ENCODE measurements around the gene MINAR1. TPM values are rescaled to one million over a fixed set of nuclear protein-coding genes. Genes with fewer than 3 reads are reported as not detected.

Gene MINAR1
- total RNA-seq, 1 donor: 2.5 TPM

DNA sequence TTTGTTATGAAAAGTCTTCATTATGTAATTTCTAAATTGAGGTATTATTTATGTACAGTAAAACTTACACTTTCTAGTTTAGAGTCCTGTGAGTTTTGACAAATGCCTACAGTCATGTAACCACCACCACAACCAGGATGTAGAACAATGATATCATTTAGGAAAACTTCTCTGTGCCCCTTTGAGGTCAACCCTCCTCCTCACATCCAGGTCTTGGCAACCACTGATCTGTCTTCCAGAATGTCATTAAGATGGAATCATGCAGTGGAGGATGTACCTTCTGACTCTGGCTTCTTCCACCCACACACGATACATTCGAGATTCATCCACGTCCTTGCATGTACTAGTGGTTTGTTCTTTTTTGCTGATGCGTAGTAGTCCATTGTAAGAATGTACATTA, 23.2 kb downstream of the MINAR1 start:
- H3K4me1 ChIP-seq (ENCODE audit: insufficient read depth, low read length): no peaks in the 10 kb centered on the region
- no peak overlapping the region for H3K27ac ChIP-seq (ENCODE audit: low read depth, low read length)
- TF ChIP-seq, protein P1, sequence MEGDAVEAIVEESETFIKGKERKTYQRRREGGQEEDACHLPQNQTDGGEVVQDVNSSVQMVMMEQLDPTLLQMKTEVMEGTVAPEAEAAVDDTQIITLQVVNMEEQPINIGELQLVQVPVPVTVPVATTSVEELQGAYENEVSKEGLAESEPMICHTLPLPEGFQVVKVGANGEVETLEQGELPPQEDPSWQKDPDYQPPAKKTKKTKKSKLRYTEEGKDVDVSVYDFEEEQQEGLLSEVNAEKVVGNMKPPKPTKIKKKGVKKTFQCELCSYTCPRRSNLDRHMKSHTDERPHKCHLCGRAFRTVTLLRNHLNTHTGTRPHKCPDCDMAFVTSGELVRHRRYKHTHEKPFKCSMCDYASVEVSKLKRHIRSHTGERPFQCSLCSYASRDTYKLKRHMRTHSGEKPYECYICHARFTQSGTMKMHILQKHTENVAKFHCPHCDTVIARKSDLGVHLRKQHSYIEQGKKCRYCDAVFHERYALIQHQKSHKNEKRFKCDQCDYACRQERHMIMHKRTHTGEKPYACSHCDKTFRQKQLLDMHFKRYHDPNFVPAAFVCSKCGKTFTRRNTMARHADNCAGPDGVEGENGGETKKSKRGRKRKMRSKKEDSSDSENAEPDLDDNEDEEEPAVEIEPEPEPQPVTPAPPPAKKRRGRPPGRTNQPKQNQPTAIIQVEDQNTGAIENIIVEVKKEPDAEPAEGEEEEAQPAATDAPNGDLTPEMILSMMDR (IDR thresholded peaks at IDR 0.05; ENCODE audit: extremely low read depth, low read depth, low read length): no peak
- H3K79me2 ChIP-seq (ENCODE audit: insufficient read depth, low read length): no peaks in the 10 kb centered on the region
- no peaks in the 10 kb centered on the region for H3K9me3 ChIP-seq (ENCODE audit: low read depth, low read length)
- no peak overlapping the region for H3K4me2 ChIP-seq (ENCODE audit: insufficient read depth, low read length)
- no peaks in the 10 kb centered on the region for H3K36me3 ChIP-seq (ENCODE audit: insufficient read depth, low read length)
- no peak overlapping the region for H2AFZ ChIP-seq (ENCODE audit: low read length)
- no peak for DNase-seq (ENCODE audit: insufficient read length, low spot score, missing footprints)
- no peaks in the 10 kb centered on the region for H4K20me1 ChIP-seq (ENCODE audit: insufficient read depth, low read length)
- H3K27me3 ChIP-seq (ENCODE audit: insufficient read depth, low read length): peaks cover 3% of the 10 kb centered on the region
- H3K4me3 ChIP-seq (ENCODE audit: insufficient read depth, low read length): no peak overlapping the region

DNA sequence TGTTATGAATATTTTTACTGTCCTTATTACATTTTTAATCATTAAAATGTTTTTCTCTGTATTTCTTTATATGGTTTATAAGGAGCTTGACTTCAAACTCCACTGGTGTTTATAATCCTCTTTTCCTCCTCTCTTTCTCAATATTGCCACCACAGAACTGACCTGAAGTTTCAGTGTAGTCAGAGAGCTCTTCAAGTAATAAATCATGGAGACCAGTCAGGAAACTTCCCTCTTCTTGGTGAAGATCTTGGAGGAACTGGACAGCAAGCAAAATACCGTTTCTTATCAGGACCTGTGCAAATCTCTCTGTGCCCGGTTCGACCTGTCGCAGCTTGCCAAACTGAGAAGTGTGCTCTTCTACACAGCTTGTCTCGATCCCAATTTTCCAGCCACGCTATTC, 23.8 kb downstream of the MINAR1 start:
- Histone ChIP-seq H3K4me3 (ENCODE audit: insufficient read depth, low read length) (no peak overlapping the region), H3K4me2 (ENCODE audit: insufficient read depth, low read length) (no peak overlapping the region), H3K27ac (ENCODE audit: low read depth, low read length) (no peak overlapping the region), H2AFZ (ENCODE audit: low read length) (no peak overlapping the region), H4K20me1 (ENCODE audit: insufficient read depth, low read length) (no peaks in the 10 kb centered on the region), H3K27me3 (ENCODE audit: insufficient read depth, low read length) (peaks cover 3% of the 10 kb centered on the region), H3K4me1 (ENCODE audit: insufficient read depth, low read length) (no peaks in the 10 kb centered on the region), H3K9me3 (ENCODE audit: low read depth, low read length) (no peaks in the 10 kb centered on the region), H3K79me2 (ENCODE audit: insufficient read depth, low read length) (no peaks in the 10 kb centered on the region), H3K36me3 (ENCODE audit: insufficient read depth, low read length) (no peaks in the 10 kb centered on the region)
- TF ChIP-seq, protein P1 (IDR thresholded peaks at IDR 0.05; ENCODE audit: extremely low read depth, low read depth, low read length): no peak
- no peak for DNase-seq (ENCODE audit: insufficient read length, low spot score, missing footprints)

DNA sequence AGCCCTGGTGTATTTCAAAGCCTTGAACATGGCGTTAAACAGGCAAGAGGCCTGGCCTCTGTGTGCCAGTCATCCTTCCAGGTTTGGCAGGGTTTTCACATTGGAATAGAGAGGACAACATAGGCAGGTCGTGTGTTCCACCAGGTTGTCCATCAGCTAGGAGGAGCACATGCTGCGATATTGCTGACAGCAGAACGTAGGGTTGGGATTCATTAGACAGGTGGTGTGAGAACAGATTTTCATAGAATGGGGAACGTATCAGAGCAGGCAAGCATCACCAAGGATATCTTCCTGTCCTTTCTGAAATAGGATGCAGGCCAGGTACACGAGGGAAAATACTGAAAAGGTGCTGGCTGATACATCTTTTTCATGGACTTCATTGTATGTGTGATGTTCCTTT, 26.4 kb downstream of the MINAR1 start:
- Histone ChIP-seq H4K20me1 (ENCODE audit: insufficient read depth, low read length) (no peaks in the 10 kb centered on the region), H3K27me3 (ENCODE audit: insufficient read depth, low read length) (peaks cover 2% of the 10 kb centered on the region), H3K4me3 (ENCODE audit: insufficient read depth, low read length) (no peak overlapping the region), H3K27ac (ENCODE audit: low read depth, low read length) (no peak overlapping the region), H3K79me2 (ENCODE audit: insufficient read depth, low read length) (no peaks in the 10 kb centered on the region), H3K4me2 (ENCODE audit: insufficient read depth, low read length) (no peak overlapping the region), H3K9me3 (ENCODE audit: low read depth, low read length) (no peaks in the 10 kb centered on the region), H3K36me3 (ENCODE audit: insufficient read depth, low read length) (no peaks in the 10 kb centered on the region), H3K4me1 (ENCODE audit: insufficient read depth, low read length) (no peaks in the 10 kb centered on the region), H2AFZ (ENCODE audit: low read length) (no peak overlapping the region)
- TF ChIP-seq, protein P1 (IDR thresholded peaks at IDR 0.05; ENCODE audit: extremely low read depth, low read depth, low read length): no peak
- no peak for DNase-seq (ENCODE audit: insufficient read length, low spot score, missing footprints)

DNA sequence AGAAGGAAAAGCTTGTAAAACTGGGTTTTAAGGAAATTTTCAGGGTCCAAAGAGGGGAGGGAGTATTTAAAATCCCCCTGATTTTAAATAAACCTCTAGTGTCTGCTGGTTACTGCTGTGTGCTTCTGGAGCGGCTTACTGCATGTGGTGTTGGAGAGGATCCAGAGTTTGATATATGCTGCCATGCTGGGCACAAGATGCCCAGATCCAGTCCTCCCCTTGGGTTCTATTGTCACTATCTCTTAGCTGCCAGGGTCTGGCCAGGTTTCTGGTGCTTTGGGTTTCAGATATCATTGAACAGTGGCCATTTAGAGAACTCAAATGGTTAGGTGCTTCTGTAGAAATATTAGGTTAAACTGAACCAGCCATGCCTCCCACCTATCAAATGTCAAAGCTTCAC, 27.5 kb downstream of the MINAR1 start:
- TF ChIP-seq, protein P1 (IDR thresholded peaks at IDR 0.05; ENCODE audit: extremely low read depth, low read depth, low read length): no peak
- no peaks in the 10 kb centered on the region for H3K36me3 ChIP-seq (ENCODE audit: insufficient read depth, low read length)
- H4K20me1 ChIP-seq (ENCODE audit: insufficient read depth, low read length): no peaks in the 10 kb centered on the region
- no peak overlapping the region for H3K4me2 ChIP-seq (ENCODE audit: insufficient read depth, low read length)
- H3K4me3 ChIP-seq (ENCODE audit: insufficient read depth, low read length): no peak overlapping the region
- H3K4me1 ChIP-seq (ENCODE audit: insufficient read depth, low read length): no peaks in the 10 kb centered on the region
- H3K79me2 ChIP-seq (ENCODE audit: insufficient read depth, low read length): no peaks in the 10 kb centered on the region
- H3K9me3 ChIP-seq (ENCODE audit: low read depth, low read length): no peaks in the 10 kb centered on the region
- no peak overlapping the region for H3K27ac ChIP-seq (ENCODE audit: low read depth, low read length)
- H3K27me3 ChIP-seq (ENCODE audit: insufficient read depth, low read length): no peaks in the 10 kb centered on the region
- DNase-seq (ENCODE audit: insufficient read length, low spot score, missing footprints): no peak
- H2AFZ ChIP-seq (ENCODE audit: low read length): no peak overlapping the region

All from osteoblast (primary cell).